ENCODE data around the gene BMP7. TPM values are rescaled to one million over a fixed set of nuclear protein-coding genes. Genes with fewer than 3 reads are reported as not detected.
"Not testable (repeated sequence)": the region's sequence is repeated elsewhere in the genome, so short reads cannot be mapped to it uniquely, and the experiment has no call there.

BMP7 gene
- total and polyA plus RNA-seq, 3 experiments from 2014 or later = not detected

GRCh38 chr20:57160985-57161384, 105.5 kb downstream of the BMP7 start:
- Mint-ChIP-seq H3K4me3 (no peak overlapping the region), H3K36me3 (no peaks in the 10 kb centered on the region), H3K4me1 (no peaks in the 10 kb centered on the region), H3K27me3 (peaks cover 4 to 13% of the 10 kb centered on the region in 2 donors), H3K27ac (peak overlapping the region in 1 of 8 donors; percentile 70), H3K9me3 (peaks cover 0 to 3% (median 0%) of the 10 kb centered on the region in 5 donors)
- ChIA-PET CTCF (no interaction called here), POLR2A (no interaction called here)
- Histone ChIP-seq H3K9me3 (ENCODE audit: low read length) (no peaks in the 10 kb centered on the region), H3K4me3 (ENCODE audit: low read length) (no peak overlapping the region), H3K27ac (ENCODE audit: low read depth, low read length) (no peak overlapping the region), H3K4me1 (ENCODE audit: insufficient read depth, low read length) (no peaks in the 10 kb centered on the region), H3K36me3 (ENCODE audit: insufficient read depth, low read length) (no peaks in the 10 kb centered on the region), H3K27me3 (ENCODE audit: insufficient read depth, low read length, poor library complexity, severe bottlenecking) (no peaks in the 10 kb centered on the region)
- DNase-seq = no peak

GRCh38 chr20:57159945-57160610, 106.4 kb downstream of the BMP7 start:
- ChIA-PET CTCF (no interaction called here), POLR2A (no interaction called here)
- Mint-ChIP-seq H3K4me3 (no peak overlapping the region), H3K36me3 (no peaks in the 10 kb centered on the region), H3K4me1 (no peaks in the 10 kb centered on the region), H3K27me3 (peaks cover 2 to 9% of the 10 kb centered on the region in 2 donors), H3K27ac (no peak overlapping the region), H3K9me3 (peaks cover 0 to 3% (median 0%) of the 10 kb centered on the region in 5 donors)
- Histone ChIP-seq H3K4me1 (ENCODE audit: insufficient read depth, low read length) (no peaks in the 10 kb centered on the region), H3K27me3 (ENCODE audit: insufficient read depth, low read length, poor library complexity, severe bottlenecking) (no peaks in the 10 kb centered on the region), H3K9me3 (ENCODE audit: low read length) (no peaks in the 10 kb centered on the region), H3K4me3 (ENCODE audit: low read length) (no peak overlapping the region), H3K27ac (ENCODE audit: low read depth, low read length) (no peak overlapping the region), H3K36me3 (ENCODE audit: insufficient read depth, low read length) (no peaks in the 10 kb centered on the region)
- no peak for DNase-seq

GRCh38 chr20:57159193-57159851, 107.1 kb downstream of the BMP7 start:
- Histone ChIP-seq H3K9me3 (ENCODE audit: low read length) (no peaks in the 10 kb centered on the region), H3K4me3 (ENCODE audit: low read length) (no peak overlapping the region), H3K36me3 (ENCODE audit: insufficient read depth, low read length) (no peaks in the 10 kb centered on the region), H3K27ac (ENCODE audit: low read depth, low read length) (no peak overlapping the region), H3K27me3 (ENCODE audit: insufficient read depth, low read length, poor library complexity, severe bottlenecking) (no peaks in the 10 kb centered on the region), H3K4me1 (ENCODE audit: insufficient read depth, low read length) (no peaks in the 10 kb centered on the region)
- no peak for DNase-seq
- CTCF ChIA-PET = no interaction called here
- Mint-ChIP-seq H3K4me3 (no peak overlapping the region), H3K27ac (no peak overlapping the region), H3K4me1 (no peaks in the 10 kb centered on the region), H3K36me3 (no peaks in the 10 kb centered on the region), H3K27me3 (peaks cover 0 to 8% of the 10 kb centered on the region in 2 donors), H3K9me3 (peaks cover 0 to 3% (median 0%) of the 10 kb centered on the region in 5 donors)
- POLR2A ChIA-PET = no interaction called here

- ChIA-PET POLR2A (no interaction called here), CTCF (no interaction called here)
- Mint-ChIP-seq H3K27me3 (peaks cover 0 to 2% of the 10 kb centered on the region in 2 donors), H3K36me3 (no peaks in the 10 kb centered on the region), H3K4me1 (no peaks in the 10 kb centered on the region), H3K27ac (no peak overlapping the region), H3K4me3 (no peak overlapping the region), H3K9me3 (no peaks in the 10 kb centered on the region)
- H3K27me3 ChIP-seq (ENCODE audit: insufficient read depth, low read length, poor library complexity, severe bottlenecking) = no peaks in the 10 kb centered on the region
- H3K9me3 ChIP-seq (ENCODE audit: low read length) = no peaks in the 10 kb centered on the region
- H3K27ac ChIP-seq (ENCODE audit: low read depth, low read length) = no peak overlapping the region
- no peaks in the 10 kb centered on the region for H3K4me1 ChIP-seq (ENCODE audit: insufficient read depth, low read length)
- no peaks in the 10 kb centered on the region for H3K36me3 ChIP-seq (ENCODE audit: insufficient read depth, low read length)
- H3K4me3 ChIP-seq (ENCODE audit: low read length) = no peak overlapping the region
- DNase-seq = no peak
These were observed 108.0 kb downstream of the BMP7 start for GRCh38 chr20:57158474-57158873.

- H3K4me3 ChIP-seq (ENCODE audit: low read length); H3K36me3 Mint-ChIP-seq; H3K9me3 ChIP-seq (ENCODE audit: low read length); POLR2A ChIA-PET; CTCF ChIA-PET; H3K4me1 Mint-ChIP-seq; H3K27ac ChIP-seq (ENCODE audit: low read depth, low read length); H3K27me3 ChIP-seq (ENCODE audit: insufficient read depth, low read length, poor library complexity, severe bottlenecking); H3K9me3 Mint-ChIP-seq; H3K27ac Mint-ChIP-seq; H3K27me3 Mint-ChIP-seq; H3K4me3 Mint-ChIP-seq; DNase-seq; H3K36me3 ChIP-seq (ENCODE audit: insufficient read depth, low read length); H3K4me1 ChIP-seq (ENCODE audit: insufficient read depth, low read length): not testable (repeated sequence)
These were observed 108.7 kb downstream of the BMP7 start for GRCh38 chr20:57157787-57158186.

GRCh38 chr20:57157106-57157691, 109.2 kb downstream of the BMP7 start:
- Mint-ChIP-seq H3K4me3 (no peak overlapping the region), H3K27me3 (peaks cover 0 to 1% of the 10 kb centered on the region in 2 donors), H3K27ac (no peak overlapping the region), H3K4me1 (no peaks in the 10 kb centered on the region), H3K36me3 (no peaks in the 10 kb centered on the region), H3K9me3 (peaks cover 0 to 2% (median 0%) of the 10 kb centered on the region in 5 donors)
- no peaks in the 10 kb centered on the region for H3K36me3 ChIP-seq (ENCODE audit: insufficient read depth, low read length)
- ChIA-PET CTCF (no interaction called here), POLR2A (no interaction called here)
- H3K9me3 ChIP-seq (ENCODE audit: low read length) = no peaks in the 10 kb centered on the region
- no peak overlapping the region for H3K4me3 ChIP-seq (ENCODE audit: low read length)
- no peaks in the 10 kb centered on the region for H3K27me3 ChIP-seq (ENCODE audit: insufficient read depth, low read length, poor library complexity, severe bottlenecking)
- H3K4me1 ChIP-seq (ENCODE audit: insufficient read depth, low read length) = no peaks in the 10 kb centered on the region
- DNase-seq = no peak
- no peak overlapping the region for H3K27ac ChIP-seq (ENCODE audit: low read depth, low read length)

- no peaks in the 10 kb centered on the region for H3K36me3 Mint-ChIP-seq
- peak overlapping the region in 1 of 8 donors; percentile 37 for H3K27ac Mint-ChIP-seq
- H3K4me1 Mint-ChIP-seq = no peaks in the 10 kb centered on the region
- no peaks in the 10 kb centered on the region for H3K27me3 ChIP-seq (ENCODE audit: insufficient read depth, low read length, poor library complexity, severe bottlenecking)
- H3K4me3 ChIP-seq (ENCODE audit: low read length) = no peak overlapping the region
- peaks cover 0 to 4% (median 0%) of the 10 kb centered on the region in 5 donors for H3K9me3 Mint-ChIP-seq
- no peak for DNase-seq
- peaks cover 0 to 1% of the 10 kb centered on the region in 2 donors for H3K27me3 Mint-ChIP-seq
- CTCF ChIA-PET = no interaction called here
- no peaks in the 10 kb centered on the region for H3K36me3 ChIP-seq (ENCODE audit: insufficient read depth, low read length)
- H3K9me3 ChIP-seq (ENCODE audit: low read length) = no peaks in the 10 kb centered on the region
- H3K4me1 ChIP-seq (ENCODE audit: insufficient read depth, low read length) = no peaks in the 10 kb centered on the region
- POLR2A ChIA-PET = no interaction called here
- no peak overlapping the region for H3K4me3 Mint-ChIP-seq
- no peak overlapping the region for H3K27ac ChIP-seq (ENCODE audit: low read depth, low read length)
These were observed 110.3 kb downstream of the BMP7 start for GRCh38 chr20:57156011-57156729.

DNA sequence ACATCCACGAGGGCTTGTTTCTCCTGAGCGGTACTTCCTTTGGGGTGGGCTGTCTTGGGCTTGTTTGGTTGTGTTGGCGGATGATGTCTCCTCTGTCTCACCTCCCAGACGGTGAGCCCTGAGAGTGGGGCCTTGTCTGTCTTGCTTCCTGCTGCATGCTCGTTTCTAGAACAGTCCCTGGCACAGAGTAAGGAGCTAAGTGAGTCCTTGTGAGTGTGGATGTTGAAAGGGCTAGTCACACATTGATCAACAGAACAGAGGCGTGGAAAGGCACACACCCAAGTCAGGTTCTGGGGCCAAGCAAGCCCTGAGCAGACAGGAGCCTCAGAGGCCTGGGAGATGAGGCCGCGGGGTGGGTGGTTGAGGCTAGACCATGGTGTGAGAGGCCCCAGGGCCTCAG, 111.0 kb downstream of the BMP7 start:
- Histone ChIP-seq H3K4me3 (ENCODE audit: low read length) (no peak overlapping the region), H3K36me3 (ENCODE audit: insufficient read depth, low read length) (no peaks in the 10 kb centered on the region), H3K9me3 (ENCODE audit: low read length) (no peaks in the 10 kb centered on the region), H3K4me1 (ENCODE audit: insufficient read depth, low read length) (no peaks in the 10 kb centered on the region), H3K27ac (ENCODE audit: low read depth, low read length) (no peak overlapping the region), H3K27me3 (ENCODE audit: insufficient read depth, low read length, poor library complexity, severe bottlenecking) (no peaks in the 10 kb centered on the region)
- Mint-ChIP-seq H3K4me1 (no peaks in the 10 kb centered on the region), H3K27ac (no peak overlapping the region), H3K9me3 (peaks cover 0 to 6% (median 0%) of the 10 kb centered on the region in 5 donors), H3K27me3 (peaks cover 0 to 1% of the 10 kb centered on the region in 2 donors), H3K4me3 (no peak overlapping the region), H3K36me3 (no peaks in the 10 kb centered on the region)
- ChIA-PET POLR2A (no interaction called here), CTCF (no interaction called here)
- no peak for DNase-seq
